Fibroblast of the aortic adventitia (primary cell): ENCODE measurements around the gene LIPN. TPM values are rescaled to one million over a fixed set of nuclear protein-coding genes. Genes with fewer than 3 reads are reported as not detected.
A peak's percentile ranks its signal among the peaks of the same experiment; 100 is the strongest.

Source experiments
- DNase-seq: peaks from one replicate; pipeline ENCODE4 v3.0.0-alpha.2; 2010; ENCODE audit warnings: low read depth
- H3K4me3 ChIP-seq: 2 replicates; pipeline ENCODE4 v1.5.1; 2011; ENCODE audit warnings: low read depth, mild to moderate bottlenecking, control low read depth, low read length, moderate library complexity
- total RNA-seq: library from RNA; depleted of rRNA; stranded (reverse); fragments of >200 nt; gene quantifications from 2 replicates; pipeline ENCODE4 v1.2.3, GENCODE V29; 2012; ENCODE audit warnings: low replicate concordance
- TF ChIP-seq, protein P1 (sequence below): IDR thresholded peaks from 2 replicates; pipeline ENCODE4 v1.5.1; 2011; ENCODE audit warnings: mild to moderate bottlenecking, low read length, control low read depth, inconsistent platforms; ENCODE audit not compliant: insufficient read depth

LIPN gene
- total RNA-seq, 1 donor: not detected

- no peak overlapping the region for H3K4me3 ChIP-seq
- DNase-seq: no peak
- TF ChIP-seq, protein P1, sequence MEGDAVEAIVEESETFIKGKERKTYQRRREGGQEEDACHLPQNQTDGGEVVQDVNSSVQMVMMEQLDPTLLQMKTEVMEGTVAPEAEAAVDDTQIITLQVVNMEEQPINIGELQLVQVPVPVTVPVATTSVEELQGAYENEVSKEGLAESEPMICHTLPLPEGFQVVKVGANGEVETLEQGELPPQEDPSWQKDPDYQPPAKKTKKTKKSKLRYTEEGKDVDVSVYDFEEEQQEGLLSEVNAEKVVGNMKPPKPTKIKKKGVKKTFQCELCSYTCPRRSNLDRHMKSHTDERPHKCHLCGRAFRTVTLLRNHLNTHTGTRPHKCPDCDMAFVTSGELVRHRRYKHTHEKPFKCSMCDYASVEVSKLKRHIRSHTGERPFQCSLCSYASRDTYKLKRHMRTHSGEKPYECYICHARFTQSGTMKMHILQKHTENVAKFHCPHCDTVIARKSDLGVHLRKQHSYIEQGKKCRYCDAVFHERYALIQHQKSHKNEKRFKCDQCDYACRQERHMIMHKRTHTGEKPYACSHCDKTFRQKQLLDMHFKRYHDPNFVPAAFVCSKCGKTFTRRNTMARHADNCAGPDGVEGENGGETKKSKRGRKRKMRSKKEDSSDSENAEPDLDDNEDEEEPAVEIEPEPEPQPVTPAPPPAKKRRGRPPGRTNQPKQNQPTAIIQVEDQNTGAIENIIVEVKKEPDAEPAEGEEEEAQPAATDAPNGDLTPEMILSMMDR: peak; percentile 55
These were observed 32.1 kb downstream of the LIPN start for GRCh38 chr10:88791924-88792323.

GRCh38 chr10:88792661-88793060 lies 32.8 kb downstream of the LIPN start:
- peak; percentile 64 for DNase-seq
- H3K4me3 ChIP-seq: no peak overlapping the region
- TF ChIP-seq, protein P1: no peak

DNA sequence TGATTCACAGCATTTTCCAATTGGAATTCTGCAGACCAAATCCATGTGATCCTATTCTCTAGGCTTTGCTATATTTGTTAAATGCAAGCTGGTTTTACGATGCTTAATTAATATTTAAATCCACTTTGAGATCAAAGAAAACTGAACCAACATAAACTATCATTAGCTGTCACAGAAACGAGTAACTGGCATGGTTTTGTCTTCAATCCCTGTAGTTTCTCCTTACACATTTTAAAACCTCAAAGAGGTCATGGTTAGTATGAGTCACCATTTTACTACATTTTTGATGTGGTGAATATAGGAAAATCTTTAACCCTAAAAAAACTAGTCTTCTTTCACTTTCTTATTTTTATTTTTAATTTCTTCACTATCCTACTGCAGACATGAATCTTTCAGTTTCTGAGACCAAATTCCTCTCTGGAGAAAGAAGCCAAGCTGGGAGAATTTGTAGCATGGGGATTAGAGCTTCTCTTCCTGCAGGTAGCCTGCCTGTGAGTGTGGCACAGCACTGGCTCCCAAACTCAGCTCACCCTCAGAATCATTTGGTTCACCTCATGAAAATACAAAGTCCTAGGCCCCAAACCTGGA lies 34.0 kb downstream of the LIPN start:
- TF ChIP-seq, protein P1: no peak
- DNase-seq: peak; percentile 51
- H3K4me3 ChIP-seq: no peak overlapping the region

DNA sequence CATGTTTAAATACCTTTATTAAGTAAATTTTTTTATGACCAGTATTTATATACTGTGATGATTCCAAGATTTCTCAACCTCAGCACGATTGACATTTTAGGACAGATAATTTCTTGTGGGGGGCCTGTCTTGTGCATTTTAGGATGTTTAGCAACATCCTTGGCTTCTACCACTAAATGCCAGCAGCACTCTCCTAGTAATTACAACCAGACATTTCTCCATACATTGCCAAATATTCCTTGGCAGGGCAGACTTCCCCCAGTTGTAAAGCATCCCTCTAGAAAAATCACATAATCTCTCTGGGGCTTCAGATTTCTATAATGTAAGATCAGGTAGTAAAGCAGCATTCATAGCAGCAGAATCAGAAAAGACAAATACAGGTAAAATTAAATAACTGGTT lies 34.9 kb downstream of the LIPN start:
- H3K4me3 ChIP-seq: no peak overlapping the region
- DNase-seq: peak; percentile 74
- TF ChIP-seq, protein P1: no peak

DNA sequence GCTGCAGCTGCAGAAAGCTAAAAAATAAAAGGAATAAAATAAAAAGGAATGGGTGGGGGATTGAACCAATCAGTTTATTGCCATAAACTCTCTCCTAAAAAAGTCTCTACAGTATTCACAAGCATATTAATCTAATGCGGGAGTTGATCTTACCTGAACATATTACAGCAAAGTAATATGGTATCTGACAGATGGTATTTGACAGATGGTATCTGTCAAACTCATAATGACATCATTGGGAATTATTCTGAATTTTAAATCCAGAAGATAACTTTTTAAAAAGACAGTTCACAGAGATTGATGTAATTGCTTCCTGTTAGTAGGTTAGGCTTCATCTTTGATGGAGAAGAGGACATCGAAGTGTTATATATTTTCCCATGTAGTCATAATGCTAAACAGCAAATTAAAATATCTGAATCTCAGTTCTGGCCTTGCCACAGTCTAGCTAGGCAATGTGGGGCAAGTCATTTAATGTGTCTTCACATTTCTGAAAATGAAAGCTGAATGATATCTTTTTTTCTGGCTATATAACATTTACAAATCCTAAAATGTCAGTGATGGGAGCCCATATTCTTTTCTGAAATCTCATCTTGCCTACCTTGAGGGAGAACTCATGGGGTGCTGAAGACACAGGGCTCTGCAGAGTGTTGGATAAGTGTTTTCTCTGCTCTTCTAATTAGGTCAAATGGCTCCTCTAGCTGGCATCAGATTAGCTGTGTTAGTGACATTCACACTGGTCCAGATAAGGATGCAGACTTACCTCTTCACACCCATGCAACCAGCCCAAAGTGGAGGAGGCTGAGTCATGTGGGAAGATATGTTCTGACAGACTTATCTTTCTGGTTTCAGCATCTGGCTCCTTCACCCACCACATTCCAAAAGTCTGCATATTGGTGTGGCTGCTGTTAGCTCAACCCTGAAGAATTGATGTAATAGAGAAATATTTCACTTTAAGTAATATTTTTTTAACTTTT lies 40.6 kb downstream of the LIPN start:
- TF ChIP-seq, protein P1: no peak
- no peak overlapping the region for H3K4me3 ChIP-seq
- peak; percentile 92 for DNase-seq

- DNase-seq: peak; percentile 29
- no peak within 1 kb of the TSS for H3K4me3 ChIP-seq
- TF ChIP-seq, protein P1: no peak
These were observed 42.9 kb downstream of the LIPN start, which contains the start of gene LIPM for GRCh38 chr10:88802523-88803285. TSS of gene LIPM (plus strand) at chr10:88802730. CDS start at chr10:88802897, 167 bp downstream.
